Heart right ventricle (tissue), 16 donors: Measurements from ENCODE around the gene ANKRD12. TPM values are rescaled to one million over a fixed set of nuclear protein-coding genes. Genes with fewer than 3 reads are reported as not detected.

Experiments used
- ATAC-seq, 8 donors: fragments of 200-7000 bp; cut with Tn5 transposase; one replicate each; pipeline ENCODE4 v1.9.1; 2020; ENCODE audit warnings: mild to moderate bottlenecking in 8 of 8, moderate library complexity in 8 of 8, moderate number of reproducible peaks in 1 of 8
- DNase-seq, 2 donors: peaks; one replicate each; pipeline ENCODE4 v3.0.0-alpha.2; 2020
- H3K27ac ChIP-seq, 10 donors: fragments of 200-600 bp; sonication (generic) in 2 of 10; one replicate each; pipeline versions ENCODE4 v1.5.0 to v1.8.0; 2020 to 2022; ENCODE audit warnings: mild to moderate bottlenecking in 3 of 10
- H3K27me3 ChIP-seq, 7 donors: fragments of 200-600 bp; one replicate each; pipeline ENCODE4 v1.8.0; 2021 to 2022; ENCODE audit warnings: mild to moderate bottlenecking in 2 of 7
- H3K36me3 ChIP-seq, 9 donors: fragments of 200-600 bp; sonication (generic) in 1 of 9; one replicate each; pipeline versions ENCODE4 v1.5.0 to v1.8.0; 2020 to 2022; ENCODE audit warnings: mild to moderate bottlenecking in 2 of 9
- H3K4me1 ChIP-seq, 9 donors: fragments of 200-600 bp; sonication (generic) in 1 of 9; one replicate each; pipeline versions ENCODE4 v1.5.0 to v1.8.0; 2020 to 2022; ENCODE audit warnings: mild to moderate bottlenecking in 4 of 9
- H3K4me3 ChIP-seq, 10 donors: fragments of 200-600 bp; sonication (generic) in 2 of 10; one replicate each; pipeline versions ENCODE4 v1.5.0 to v1.8.0; 2020 to 2022; ENCODE audit warnings: mild to moderate bottlenecking in 7 of 10, moderate library complexity in 2 of 10
- H3K9me3 ChIP-seq, 11 donors: fragments of 200-600 bp in 10 of 11; sonication (generic) in 2 of 11; one replicate each; pipeline versions ENCODE4 v1.5.0 to v1.8.0; 2013 to 2022; ENCODE audit warnings: mild to moderate bottlenecking in 2 of 11, control low read depth in 1 of 11, moderate library complexity in 1 of 11
- CTCF ChIP-seq, 9 donors: fragments of 200-600 bp; sonication (generic) in 2 of 9; IDR thresholded peaks; one replicate each; pipeline versions ENCODE4 v1.5.0 to v1.8.0; 2021 to 2022; ENCODE audit warnings: antibody characterized with exemption in 9 of 9, mild to moderate bottlenecking in 5 of 9, moderate library complexity in 1 of 9
- WGBS, 2 donors: extraction: QIAGEN DNeasy Blood & Tissue Kit; methylation state at CpG; one replicate each; pipeline ENCODE4 v1.1.7; 2013; ENCODE audit warnings: inconsistent platforms in 1 of 2; 5-methylcytosine and 5-hydroxymethylcytosine counted together
- intact Hi-C, 10 donors: fragments of 100-400 bp; cut with DNase I; formaldehyde crosslinking; loops; one replicate each; pipeline versions ENCODE4 v1.11.1 to v1.14.2; 2022
- polyA plus RNA-seq, 2 donors: library from polyadenylated mRNA; stranded (reverse); fragments of 200-250 nt; gene quantifications; one replicate each; pipeline ENCODE4 v1.2.3, GENCODE V29; 2013
- total RNA-seq, 10 donors: library from RNA; stranded (reverse); fragmentation: NEBNext Ultra II Directional in 3 of 10; extraction: Animal tissue kit (Norgen Biotek cat#: 25700) in 3 of 10; gene quantifications; one replicate each; pipeline versions ENCODE4 v1.2.1 to v1.2.4, GENCODE V29; 2021 to 2023
- donor health status: Arrhythmogenic right ventricular cardiomyopathy.
- donor health status: ischemic (EF 13 %, LVEDD 7.1; RV severe dilation, severe dysfunction).
- donor health status: healthy with polysubstance abuse.
- donor health status: DM: no; HTN: yes; CAD: no.
- donor health status: DM: no; HTN: no; CAD: no.
- donor health status: ischemic (EF 25% LVEDD 6.9; RV normal size, moderate dysfunction).
- donor health status: ischemic (EF 25% LVEDD 5.7; RV mildly dilated, moderate dysfunction).
- donor health status: healthy.
- donor health status: DM: yes; HTN: yes; CAD: no.
- donor health status: Ischemic cardiomyopathy.
- donor health status: ischemic (EF 35%, LVEDD 5.7; RV mildly dilated, moderate dysfunction).
- donor health status: nonischemic (EF 11% LVEDD 7.7; RV severe dilation, severe dysfunction).
- donor health status: DM: yes; HTN: yes; CAD: no.
- donor health status: PGD.
- donor health status: ischemic (EF 29% LVEDD 5.4; RV normal size, mild dysfunction).
- donor health status: nonischemic (EF 23%, LVEDD 6.1; RV moderate dilation, normal function).

ANKRD12 gene
- total and polyA plus RNA-seq, 12 donors, result 3.1 to 70.2 (median 55.5) TPM

- peaks cover 0 to 15% (median 0%) of the 10 kb centered on the region in 9 donors for H3K4me1 ChIP-seq
- ATAC-seq (no peak), DNase-seq (no peak)
- peaks cover 0 to 62% (median 8%) of the 10 kb centered on the region in 9 donors for H3K36me3 ChIP-seq
- no peaks in the 10 kb centered on the region for H3K9me3 ChIP-seq
- no peaks in the 10 kb centered on the region for H3K27me3 ChIP-seq
- no peak overlapping the region for H3K27ac ChIP-seq
- no peak for TF ChIP-seq CTCF (IDR thresholded peaks at IDR 0.05)
- H3K4me3 ChIP-seq, result no peak overlapping the region
- WGBS, 2 donors, result 95 to 98% methylated on average over 5 of the region's 5 CpGs
- intact Hi-C loops, result no loop called here
Observed at GRCh38 chr18:9204659-9205058, 68.1 kb downstream of the ANKRD12 start.

- H3K4me3 ChIP-seq, result no peak overlapping the region
- 80 to 86% methylated on average over 3 of the region's 3 CpGs for WGBS, 2 donors
- intact Hi-C loops, result no loop called here
- no peaks in the 10 kb centered on the region for H3K9me3 ChIP-seq
- H3K27me3 ChIP-seq, result no peaks in the 10 kb centered on the region
- DNase-seq (no peak), ATAC-seq (no peak)
- H3K27ac ChIP-seq, result no peak overlapping the region
- H3K36me3 ChIP-seq, result peaks cover 0 to 73% (median 8%) of the 10 kb centered on the region in 9 donors
- peaks cover 0 to 25% (median 0%) of the 10 kb centered on the region in 9 donors for H3K4me1 ChIP-seq
- no peak for TF ChIP-seq CTCF (IDR thresholded peaks at IDR 0.05)
Observed at GRCh38 chr18:9206421-9206820, 69.8 kb downstream of the ANKRD12 start.

GRCh38 chr18:9209279-9209678, 72.7 kb downstream of the ANKRD12 start:
- no peak for TF ChIP-seq CTCF (IDR thresholded peaks at IDR 0.05)
- DNase-seq, result no peak
- H3K27me3 ChIP-seq, result no peaks in the 10 kb centered on the region
- H3K4me3 ChIP-seq, result no peak overlapping the region
- peaks cover 0 to 87% (median 17%) of the 10 kb centered on the region in 9 donors for H3K36me3 ChIP-seq
- no peak overlapping the region for H3K27ac ChIP-seq
- H3K4me1 ChIP-seq, result peaks cover 0 to 31% (median 0%) of the 10 kb centered on the region in 9 donors
- 71 to 89% methylated on average over 4 of the region's 4 CpGs for WGBS, 2 donors
- no peak for ATAC-seq
- no peaks in the 10 kb centered on the region for H3K9me3 ChIP-seq
- intact Hi-C loops, result no loop called here

- Histone ChIP-seq H3K4me3 (no peak overlapping the region), H3K27me3 (no peaks in the 10 kb centered on the region), H3K27ac (no peak overlapping the region), H3K4me1 (peaks cover 0 to 31% (median 0%) of the 10 kb centered on the region in 9 donors), H3K36me3 (peaks cover 0 to 89% (median 17%) of the 10 kb centered on the region in 9 donors), H3K9me3 (no peaks in the 10 kb centered on the region)
- WGBS, 2 donors, result 80 to 82% methylated on average over 2 of the region's 2 CpGs
- no peak for DNase-seq
- ATAC-seq, result no peak
- TF ChIP-seq CTCF (IDR thresholded peaks at IDR 0.05), result no peak
- intact Hi-C loops, result no loop called here
Observed at GRCh38 chr18:9210966-9211365, 74.4 kb downstream of the ANKRD12 start.
